Right forelimb (tissue), 1 donor: ENCODE results near the gene SELPLG.

Source experiments
- DNase-seq: peaks from one replicate; pipeline ENCODE4 v3.0.0-alpha.2; 2018

SELPLG gene

DNA sequence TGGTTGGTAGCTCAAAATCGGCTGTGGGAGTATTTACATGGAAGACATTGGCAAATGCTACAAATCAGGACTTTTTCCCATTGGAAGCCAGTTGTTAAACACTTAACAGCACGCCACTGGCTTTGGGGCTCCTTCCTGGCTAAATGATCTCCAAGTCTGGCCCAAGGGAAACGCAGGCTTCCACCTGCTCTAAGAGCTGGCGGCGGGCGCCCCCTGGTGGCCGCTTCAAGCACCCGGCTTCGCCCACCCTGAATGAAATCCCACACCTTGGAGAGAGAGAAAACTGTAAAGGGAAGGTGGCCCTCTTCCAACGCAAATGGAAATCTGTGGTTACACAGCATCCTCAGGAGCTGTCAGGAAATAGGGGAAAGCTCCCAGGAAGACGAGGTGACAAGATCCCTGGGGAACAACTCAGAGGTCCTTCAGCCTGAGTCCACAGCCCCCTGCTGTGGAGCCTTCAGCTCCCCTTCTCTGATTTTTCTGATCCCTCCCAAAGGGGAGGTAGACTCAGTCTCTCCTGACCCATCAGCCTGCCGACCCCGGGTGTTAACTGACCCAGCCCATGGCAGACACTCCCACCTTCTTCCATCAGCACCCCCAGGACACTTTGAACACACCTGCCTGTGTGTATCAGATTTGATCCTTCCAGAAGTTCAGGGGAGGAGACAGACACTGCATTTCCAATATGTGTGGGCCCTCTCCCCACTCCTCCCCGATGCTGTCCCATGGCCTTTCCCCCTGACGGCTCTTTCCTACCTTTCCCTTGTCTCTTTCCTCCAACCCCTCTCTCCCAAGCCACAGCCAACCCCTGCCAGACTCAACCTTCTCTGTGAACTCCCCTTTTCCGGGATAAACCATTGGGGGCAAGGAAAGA lies 15.4 kb downstream of the SELPLG start:
- DNase-seq: peak; percentile 92

- DNase-seq: no peak
Observed at GRCh38 chr12:108616941-108617858, 16.5 kb downstream of the SELPLG start.

DNA sequence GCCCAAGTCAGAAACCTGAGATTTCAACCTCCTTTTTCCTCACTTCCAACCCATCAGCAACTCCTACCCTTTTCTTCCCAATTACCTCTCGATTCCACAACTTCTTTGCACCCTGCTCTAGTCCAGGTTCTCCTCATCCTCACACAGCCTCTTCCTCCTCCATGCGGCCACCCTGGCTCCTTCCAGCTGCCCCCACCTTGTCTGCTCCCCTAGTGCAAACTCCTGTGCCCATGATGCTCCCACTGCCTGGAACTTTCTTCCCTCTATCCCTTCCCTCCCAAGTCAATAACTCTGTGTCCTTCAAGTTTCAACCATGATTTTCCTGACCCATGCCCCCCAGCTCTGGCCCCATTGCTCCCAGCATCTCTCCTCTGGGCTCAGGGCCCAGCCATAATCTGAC lies 17.3 kb downstream of the SELPLG start:
- no peak for DNase-seq

DNA sequence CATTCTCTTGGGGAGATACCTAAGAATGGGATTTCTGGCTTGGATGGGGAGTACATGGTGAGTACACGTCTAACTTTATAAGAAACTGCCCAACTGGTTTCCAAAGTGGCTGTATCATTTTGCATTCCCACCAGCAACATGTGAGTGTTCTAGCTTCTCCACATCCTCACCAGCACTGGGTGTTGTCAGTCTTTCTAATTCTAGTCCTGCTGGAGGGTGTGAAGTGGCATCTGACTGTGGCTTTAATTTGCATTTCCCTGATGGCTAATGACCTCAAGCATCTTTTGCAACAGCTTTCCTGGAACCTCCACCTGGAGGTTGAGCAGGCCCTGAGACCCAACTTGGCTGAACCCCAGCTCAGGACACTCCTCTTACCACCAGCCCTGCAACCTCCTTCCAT lies 17.8 kb downstream of the SELPLG start:
- no peak for DNase-seq

- no peak for DNase-seq
Observed at GRCh38 chr12:108614639-108615038, 19.1 kb downstream of the SELPLG start.

GRCh38 chr12:108614041-108614440 lies 19.7 kb downstream of the SELPLG start:
- DNase-seq: no peak

GRCh38 chr12:108613548-108613947 lies 20.1 kb downstream of the SELPLG start:
- no peak for DNase-seq

DNA sequence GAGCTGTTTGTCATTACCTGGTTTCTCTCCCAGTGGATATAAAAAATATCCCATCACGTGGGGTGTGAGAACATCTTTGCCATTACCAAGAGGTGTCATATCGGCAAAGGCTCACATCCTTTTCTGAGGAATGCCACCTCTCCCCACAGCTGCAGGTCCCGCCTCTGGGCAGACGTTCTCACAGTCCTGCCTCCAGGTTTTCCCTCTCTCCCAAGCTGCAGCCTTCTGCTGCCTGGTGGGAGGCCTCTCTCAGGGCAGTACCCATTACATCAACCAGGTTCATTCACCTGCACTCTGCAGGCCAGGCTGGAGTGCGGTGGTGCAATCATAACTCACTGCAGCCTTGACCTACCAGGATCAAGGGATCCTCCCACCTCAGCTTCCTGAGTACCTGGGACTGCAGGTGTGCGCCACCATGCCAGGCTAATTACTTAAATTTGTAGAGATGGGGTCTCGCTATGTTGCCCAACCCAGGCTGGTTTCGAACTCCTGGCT lies 20.9 kb downstream of the SELPLG start:
- DNase-seq: no peak

DNA sequence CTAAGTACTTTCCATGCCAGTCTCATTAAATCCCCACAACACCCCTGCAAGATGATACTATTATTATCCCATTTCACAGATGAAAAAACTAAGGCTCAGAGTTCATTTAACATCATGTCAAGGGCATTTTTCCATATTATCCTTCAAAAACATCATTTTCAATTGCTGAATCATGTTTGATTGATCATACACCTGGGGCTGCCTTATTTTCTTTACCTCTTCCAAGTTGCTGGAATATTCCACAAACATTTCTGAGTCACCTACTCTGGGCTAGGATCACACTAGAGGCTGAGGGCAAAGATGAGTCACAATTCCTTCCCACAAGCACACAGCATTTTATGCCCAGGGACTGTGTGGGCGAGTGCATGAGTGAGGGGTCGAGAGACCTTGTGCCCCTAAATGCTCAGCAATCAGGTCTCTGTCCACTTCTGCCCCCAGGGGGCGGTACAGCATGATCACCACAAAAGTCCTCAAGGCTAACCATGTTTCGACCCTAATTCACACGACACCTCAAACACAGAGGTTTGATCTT lies 21.7 kb downstream of the SELPLG start:
- no peak for DNase-seq

DNA sequence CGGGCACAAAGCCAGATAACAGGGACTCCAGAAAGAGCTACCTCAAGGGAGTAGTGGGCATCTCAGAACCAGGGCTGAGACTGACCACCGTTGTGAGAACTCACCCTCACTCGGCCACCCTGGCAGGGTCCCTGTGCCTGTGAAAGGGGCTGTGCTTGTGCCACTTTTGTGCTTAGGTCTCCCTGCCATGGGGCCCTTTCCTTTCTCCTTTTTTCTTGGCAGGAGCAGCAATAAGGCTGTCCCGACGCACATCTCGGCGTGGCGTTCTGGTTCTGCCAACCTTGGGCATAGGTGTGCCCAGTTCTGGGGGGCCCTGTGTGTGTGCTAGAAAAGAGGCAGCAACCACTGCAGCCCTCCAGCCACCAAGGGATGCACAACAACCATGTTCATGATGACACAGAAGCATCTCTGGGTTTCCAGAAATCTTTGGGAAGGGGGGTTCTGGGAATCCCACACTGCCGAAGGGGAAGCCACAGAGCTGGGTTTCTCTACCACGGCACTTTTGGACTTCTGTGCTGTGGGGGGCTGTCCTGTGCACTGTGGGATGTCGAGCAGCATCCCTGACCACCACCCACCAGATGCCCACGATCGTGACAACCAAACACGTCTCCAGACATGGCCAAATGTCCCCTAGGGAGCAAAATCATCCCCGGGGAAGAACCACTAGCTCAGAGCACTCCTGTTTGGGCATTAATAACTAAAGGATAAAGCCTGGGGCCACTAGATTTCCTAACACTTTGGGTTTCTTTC lies 22.7 kb downstream of the SELPLG start:
- no peak for DNase-seq

- DNase-seq: no peak
Observed at GRCh38 chr12:108610336-108610815, 23.3 kb downstream of the SELPLG start.

GRCh38 chr12:108609537-108610335 lies 24.0 kb downstream of the SELPLG start:
- DNase-seq: peak; percentile 92

- no peak for DNase-seq
Observed at GRCh38 chr12:108608616-108609015, 25.1 kb downstream of the SELPLG start.

DNA sequence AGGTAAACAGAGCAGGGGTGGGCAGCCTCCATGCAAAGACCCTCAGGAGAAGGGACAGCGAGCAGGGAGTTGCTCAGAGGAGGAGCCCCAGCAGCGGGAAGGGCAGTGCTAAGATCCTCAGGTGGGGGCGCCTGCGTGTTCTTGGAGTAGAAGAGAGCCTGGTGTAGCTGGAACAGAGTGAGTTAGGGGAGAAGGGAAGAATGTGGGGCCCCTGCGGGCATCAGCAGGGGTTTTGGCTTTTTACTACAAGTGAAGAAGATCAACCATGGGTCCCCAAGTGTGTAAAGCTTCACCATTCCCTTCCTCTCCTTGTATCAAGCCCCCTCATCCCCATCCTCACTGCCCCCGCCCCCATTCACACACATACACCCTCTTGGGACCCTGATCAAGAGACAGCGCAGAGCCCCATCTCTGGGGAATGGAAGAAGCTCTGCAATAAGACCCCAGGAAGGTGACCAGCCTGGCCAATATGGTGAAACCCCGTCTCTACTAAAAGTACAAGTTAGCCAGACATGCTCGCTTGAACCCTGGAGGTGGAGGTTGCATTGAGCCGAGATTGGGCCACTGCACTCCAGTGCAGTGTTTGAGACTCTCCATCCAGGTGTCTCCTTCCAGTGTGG lies 25.6 kb downstream of the SELPLG start:
- no peak for DNase-seq

- DNase-seq: no peak
Observed at GRCh38 chr12:108606492-108606891, 27.2 kb downstream of the SELPLG start.

GRCh38 chr12:108605690-108606406 lies 27.8 kb downstream of the SELPLG start:
- DNase-seq: no peak

DNA sequence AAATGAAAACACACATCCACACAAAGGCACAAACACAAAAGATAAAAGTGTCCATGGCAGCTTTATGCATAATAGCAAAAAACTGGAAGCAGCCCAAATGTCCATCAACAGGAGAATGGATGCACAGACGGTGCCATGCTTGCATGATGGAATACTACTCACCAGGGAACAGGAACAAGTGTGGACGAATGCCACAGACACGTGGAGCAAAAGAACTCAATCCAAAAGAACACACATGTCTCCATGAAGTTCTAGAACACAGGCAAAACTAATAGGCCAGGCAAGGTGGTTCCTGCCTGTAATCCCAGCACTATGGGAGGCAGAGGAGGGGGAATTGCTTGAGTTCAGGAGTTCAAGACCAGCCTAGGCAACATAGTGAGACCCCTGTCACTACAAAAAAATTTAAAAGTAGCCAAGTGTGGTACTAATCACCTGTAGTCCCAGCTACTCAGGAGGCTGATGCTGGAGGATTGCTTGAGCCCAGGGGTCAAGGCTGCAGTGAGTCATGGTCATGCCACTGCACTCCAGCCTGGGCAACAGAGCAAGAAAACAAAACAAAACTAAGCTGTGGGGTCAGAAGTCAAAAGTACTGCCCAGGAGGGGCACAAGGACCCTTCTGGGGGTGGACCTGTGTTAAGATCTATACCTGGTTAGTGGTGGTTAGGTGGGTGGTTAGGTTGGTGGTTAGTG lies 28.5 kb downstream of the SELPLG start:
- no peak for DNase-seq

GRCh38 chr12:108604208-108604941 lies 29.3 kb downstream of the SELPLG start:
- DNase-seq: no peak

DNA sequence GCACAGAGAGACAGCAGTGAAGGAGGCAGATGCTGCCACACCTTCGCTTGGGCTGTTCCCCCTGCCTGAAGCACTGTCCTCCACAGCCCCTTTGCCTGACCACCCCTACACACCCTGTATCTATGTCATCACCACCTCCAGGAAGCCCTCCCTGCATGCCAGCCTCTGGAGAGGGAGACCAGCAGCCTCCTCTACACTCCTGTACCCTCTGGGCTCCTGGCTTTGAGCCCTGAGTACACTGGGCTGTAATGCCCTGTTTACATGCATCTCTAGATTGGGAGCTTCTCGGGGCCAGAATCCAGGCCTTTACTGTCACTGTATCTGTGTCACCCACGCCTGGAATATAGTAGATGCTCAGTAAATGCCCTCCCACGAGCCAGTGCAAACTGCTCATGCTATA lies 30.0 kb downstream of the SELPLG start:
- DNase-seq: no peak
